GM12801 (cell line): ENCODE results near the gene DIO3.

ENCODE experiments used
- TF ChIP-seq, protein P1 (sequence below): IDR thresholded peaks from one replicate; pipeline ENCODE4 v1.5.1; 2011; ENCODE audit warnings: control low read depth; ENCODE audit not compliant: insufficient read length; ENCODE audit errors: extremely low read depth

The DIO3 gene

DNA sequence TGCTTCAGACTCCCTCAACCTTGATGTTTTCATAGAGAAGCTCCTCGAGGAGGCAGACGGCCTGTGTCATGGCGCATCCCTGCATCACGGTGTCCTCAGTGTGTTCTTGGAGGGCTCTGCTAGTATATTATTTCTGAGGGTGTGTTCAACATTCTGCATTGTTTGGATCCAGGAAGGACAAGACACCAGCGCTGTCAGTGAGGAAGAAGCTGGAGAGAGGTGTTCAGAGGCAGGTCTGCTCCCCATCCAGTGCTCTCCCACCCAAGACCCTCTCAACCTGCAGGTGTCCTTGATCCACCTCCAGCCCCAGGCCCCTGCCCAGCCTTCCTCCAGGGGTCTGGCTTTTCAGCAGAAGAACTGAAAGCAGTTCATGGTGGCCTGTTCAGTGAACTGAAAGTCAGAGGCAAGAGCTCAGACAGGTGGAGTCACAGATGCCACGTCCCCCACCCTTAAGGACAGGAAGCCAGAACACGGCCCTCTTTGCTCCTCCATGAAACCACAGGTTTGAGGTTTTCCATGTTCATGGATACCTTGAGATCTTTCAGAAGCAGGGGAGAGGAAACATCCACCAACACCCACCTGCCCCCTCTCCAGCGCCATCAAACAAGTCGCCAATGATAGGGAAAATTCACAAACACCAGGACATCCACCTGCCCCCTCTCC, 37.4 kb downstream of the DIO3 start:
- TF ChIP-seq, protein P1, sequence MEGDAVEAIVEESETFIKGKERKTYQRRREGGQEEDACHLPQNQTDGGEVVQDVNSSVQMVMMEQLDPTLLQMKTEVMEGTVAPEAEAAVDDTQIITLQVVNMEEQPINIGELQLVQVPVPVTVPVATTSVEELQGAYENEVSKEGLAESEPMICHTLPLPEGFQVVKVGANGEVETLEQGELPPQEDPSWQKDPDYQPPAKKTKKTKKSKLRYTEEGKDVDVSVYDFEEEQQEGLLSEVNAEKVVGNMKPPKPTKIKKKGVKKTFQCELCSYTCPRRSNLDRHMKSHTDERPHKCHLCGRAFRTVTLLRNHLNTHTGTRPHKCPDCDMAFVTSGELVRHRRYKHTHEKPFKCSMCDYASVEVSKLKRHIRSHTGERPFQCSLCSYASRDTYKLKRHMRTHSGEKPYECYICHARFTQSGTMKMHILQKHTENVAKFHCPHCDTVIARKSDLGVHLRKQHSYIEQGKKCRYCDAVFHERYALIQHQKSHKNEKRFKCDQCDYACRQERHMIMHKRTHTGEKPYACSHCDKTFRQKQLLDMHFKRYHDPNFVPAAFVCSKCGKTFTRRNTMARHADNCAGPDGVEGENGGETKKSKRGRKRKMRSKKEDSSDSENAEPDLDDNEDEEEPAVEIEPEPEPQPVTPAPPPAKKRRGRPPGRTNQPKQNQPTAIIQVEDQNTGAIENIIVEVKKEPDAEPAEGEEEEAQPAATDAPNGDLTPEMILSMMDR = no peak

DNA sequence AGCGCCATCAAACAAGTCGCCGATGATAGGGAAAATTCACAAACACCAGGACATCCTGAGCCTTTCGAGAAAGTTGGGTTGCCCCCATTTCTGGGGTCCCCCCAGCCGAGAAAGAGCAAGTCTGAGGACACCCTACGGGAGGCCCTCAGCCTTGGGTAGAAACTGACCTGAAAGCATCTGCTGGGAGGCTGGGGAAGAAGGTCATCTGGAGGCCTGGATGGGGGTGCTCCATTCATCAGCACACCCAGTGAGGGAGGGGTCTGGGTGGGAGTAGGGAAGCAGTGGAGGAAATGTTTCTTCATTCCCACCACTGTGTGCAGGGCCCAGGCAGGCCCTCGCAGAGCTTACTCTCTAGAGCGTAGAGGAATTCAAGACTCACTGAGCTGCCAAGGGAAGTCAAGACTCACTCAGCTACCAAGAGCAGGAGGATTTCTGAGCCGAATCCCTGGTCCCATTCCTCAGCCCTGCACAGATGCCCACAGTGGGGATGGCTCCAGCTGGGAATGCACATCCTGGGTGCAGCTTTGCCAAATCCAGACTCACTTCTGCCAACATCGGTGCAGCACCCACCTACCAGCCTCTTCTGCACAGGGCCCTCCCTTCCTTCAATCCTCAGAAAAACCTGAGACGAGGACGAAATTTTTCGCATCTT, 38.1 kb downstream of the DIO3 start:
- TF ChIP-seq, protein P1 = no peak

DNA sequence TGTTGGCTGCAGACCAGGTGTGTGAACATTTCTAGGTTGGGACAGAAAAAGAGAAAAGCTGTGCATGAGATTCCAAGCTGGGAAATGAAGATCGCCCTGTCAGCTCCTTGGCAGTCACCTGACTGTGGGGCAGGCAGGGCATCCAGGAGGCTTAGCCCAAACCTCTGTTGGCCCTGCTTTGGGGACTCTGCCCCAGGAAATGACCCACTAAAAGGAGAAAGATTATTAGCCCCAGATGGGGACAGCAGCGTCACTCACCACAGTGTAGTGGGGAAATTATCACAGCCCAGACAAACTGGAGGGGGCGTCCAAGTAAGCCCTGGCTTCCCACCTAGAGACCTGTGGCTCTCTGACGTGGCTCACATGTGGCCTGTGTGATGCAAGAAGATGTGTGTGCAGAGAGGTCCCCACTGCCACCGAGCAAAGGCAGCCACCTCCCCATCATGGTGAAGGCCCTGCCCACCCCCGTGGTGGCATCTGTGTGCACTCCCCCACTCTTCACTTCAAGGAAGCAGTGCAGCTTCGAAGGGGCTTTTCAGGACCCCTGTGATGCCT, 39.1 kb downstream of the DIO3 start:
- TF ChIP-seq, protein P1 = no peak

DNA sequence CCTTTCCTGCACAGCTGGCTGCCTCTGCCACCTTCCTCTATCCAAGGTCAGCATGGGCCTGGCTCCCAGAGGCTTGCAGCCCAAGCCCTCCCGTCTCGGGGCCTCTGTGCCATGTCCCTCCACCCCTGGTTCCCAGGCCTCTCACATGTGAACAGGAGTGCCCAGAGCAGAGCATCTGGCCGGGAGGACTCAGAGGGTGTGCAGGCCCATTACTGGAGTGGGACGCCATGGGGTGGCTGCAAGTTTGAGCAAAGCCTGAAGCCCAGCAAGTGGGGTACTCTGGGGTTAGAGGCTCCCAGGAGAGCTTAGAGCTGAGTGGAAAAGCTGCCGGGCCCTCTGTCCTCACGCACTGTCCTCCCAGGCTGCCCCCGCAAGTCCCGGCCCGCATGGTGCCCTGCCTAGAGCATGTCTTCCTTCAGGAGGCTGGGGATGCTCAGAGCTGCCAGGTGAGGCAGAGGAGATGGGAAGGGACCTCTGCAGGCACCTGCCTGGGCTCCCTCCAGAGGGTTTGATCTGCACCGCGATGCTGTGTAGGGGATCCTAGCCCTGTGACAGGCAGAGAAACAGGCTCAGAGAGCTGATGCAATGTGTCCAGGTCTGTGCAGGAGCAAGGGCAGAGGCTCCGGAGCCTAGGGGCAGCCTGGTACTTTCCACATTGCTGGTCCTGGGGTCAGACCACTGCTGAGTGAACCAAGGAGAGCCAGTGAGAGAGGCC, 39.8 kb downstream of the DIO3 start:
- TF ChIP-seq, protein P1 = no peak

DNA sequence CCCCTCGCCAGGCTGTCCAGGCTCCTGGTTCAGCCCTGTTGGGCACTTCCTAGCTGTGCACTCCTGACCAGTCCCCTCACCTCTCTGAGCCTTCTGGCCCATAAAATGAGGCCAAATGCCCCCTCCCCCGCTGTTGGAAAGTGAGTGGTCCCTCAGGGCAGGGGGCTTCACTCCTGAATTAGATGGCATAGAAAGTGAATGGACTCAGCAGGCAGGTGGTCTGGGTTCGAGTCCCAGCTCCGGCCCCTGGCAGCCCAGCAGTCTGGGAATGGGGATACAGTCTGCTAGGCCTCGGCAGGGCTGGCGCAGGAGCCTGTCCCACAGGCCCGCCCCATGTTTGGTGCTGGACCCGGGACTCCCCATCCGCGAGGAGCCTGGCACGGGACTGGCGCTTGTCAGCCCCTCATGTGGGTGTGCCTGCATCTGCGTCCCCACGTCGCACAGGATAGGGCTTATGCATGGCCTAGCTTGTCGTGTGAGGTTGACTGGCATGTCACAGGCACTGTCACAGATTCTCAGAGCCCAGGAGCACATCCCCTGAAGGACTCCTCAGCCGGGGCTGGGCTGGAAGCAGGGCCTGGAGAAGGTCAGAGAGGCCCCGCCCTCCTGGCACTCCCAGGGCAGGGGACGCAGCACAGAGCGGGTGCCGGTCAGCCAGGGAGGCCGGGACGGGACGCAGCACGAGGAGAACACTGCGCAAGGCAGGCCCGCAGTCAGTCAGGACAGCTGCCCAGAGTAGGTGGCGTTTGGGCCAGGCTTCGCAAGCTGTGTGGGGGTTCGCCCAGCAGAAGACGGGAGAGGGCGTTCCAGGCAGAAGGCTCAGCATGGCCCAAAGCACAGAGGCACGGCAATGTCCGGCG, 40.5 kb downstream of the DIO3 start:
- TF ChIP-seq, protein P1 = no peak

DNA sequence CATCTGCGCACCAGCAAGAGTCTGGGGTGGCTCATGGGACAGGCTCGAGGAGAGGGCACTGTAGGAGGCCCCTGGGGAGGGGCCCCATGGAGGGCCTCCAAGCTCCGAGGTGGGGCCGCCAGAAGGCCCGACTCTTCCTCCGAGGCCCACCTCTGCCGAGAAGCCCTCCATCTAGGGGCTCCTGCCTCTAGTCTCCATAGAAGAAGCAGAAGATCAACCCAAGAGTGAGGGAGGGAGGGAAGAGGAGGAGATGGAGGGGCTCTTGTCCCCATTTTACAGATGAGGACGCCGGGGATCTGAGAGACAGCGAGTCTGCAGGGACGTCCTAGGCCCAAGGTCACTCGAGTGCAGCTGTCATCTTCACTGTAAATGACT, 41.2 kb downstream of the DIO3 start:
- TF ChIP-seq, protein P1 = no peak
